HG03175 (cell line): ENCODE results near the gene NCKIPSD.

Experiments used
- ATAC-seq: cut with Tn5 transposase; IDR thresholded peaks from one replicate; pipeline ENCODE4 v1.9.1; 2021; ENCODE audit warnings: mild to moderate bottlenecking, moderate library complexity; ENCODE audit not compliant: unreplicated experiment

Gene NCKIPSD

GRCh38 chr3:48651771-48652170 is 33.9 kb downstream of the NCKIPSD start:
- no peak for ATAC-seq

DNA sequence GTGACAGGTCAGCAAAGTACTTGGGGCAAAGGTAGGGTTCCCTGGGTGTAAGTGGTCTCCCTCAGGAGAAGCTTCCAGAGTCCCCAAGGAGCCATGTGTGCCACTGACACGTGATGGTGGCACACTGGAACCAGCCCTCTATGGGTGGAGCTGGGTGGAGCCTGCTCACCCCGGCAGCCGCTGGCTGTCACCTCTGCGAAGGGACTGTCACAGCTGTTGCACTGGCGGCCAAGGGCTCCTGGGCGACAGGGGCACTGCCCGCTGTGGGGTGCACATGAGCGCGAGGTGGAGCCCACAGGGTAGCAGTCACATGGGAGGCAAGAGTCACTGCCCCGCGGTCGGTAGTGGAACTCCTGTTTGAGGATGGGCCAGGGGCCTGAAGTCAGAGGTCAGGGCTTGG is 35.0 kb downstream of the NCKIPSD start:
- ATAC-seq: no peak

DNA sequence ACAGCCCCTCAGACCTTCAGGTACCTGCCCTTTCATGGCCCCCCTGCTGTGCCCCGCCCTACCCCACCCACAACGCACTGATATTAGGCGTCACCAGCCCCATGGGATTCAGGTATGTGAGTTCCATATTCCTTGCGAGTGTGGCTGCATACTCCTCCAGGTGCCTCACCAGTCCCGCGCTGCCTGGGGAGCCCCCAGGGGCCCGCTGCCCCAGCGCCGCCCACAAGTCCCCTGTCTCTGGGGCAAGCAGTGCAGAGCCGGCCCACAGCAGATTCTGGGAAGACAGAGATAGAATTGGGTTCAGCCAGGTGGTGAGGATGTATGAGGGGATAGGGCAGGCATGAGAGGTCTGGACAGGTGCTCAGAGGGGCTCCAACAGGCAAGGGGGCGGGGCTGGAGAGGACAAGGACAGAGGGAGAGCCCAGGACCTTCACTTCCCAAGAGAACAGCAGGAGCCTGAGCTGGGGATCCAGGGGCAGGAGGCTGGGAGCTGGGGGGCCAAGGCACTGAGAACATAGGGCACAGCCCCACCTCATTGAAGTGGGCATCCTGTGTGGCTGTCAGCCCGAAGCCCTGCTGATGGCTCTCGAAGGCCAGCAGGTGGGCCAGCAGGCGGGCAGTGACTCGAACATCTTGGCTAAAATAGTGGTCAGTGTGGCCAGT is 37.4 kb downstream of the NCKIPSD start:
- no peak for ATAC-seq

DNA sequence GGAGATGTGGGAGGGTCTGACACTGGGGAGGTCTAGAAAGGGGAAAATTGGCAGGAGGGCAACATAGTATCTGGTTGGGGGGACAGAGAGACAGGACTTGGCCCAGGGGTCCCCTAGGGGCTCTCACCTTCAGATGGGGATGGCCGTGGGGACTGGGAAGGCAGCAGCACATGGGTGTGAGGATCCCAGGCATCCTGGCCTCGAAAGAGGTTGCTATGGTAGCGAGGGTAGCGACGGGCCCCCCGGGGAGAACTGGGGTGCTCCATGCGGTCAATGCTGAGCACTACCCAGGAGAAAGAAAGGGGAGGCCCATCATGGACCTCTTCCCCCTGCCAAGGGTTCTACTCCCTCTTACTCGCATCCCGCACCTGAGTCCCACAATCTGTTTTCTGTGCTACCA is 38.0 kb downstream of the NCKIPSD start:
- no peak for ATAC-seq

DNA sequence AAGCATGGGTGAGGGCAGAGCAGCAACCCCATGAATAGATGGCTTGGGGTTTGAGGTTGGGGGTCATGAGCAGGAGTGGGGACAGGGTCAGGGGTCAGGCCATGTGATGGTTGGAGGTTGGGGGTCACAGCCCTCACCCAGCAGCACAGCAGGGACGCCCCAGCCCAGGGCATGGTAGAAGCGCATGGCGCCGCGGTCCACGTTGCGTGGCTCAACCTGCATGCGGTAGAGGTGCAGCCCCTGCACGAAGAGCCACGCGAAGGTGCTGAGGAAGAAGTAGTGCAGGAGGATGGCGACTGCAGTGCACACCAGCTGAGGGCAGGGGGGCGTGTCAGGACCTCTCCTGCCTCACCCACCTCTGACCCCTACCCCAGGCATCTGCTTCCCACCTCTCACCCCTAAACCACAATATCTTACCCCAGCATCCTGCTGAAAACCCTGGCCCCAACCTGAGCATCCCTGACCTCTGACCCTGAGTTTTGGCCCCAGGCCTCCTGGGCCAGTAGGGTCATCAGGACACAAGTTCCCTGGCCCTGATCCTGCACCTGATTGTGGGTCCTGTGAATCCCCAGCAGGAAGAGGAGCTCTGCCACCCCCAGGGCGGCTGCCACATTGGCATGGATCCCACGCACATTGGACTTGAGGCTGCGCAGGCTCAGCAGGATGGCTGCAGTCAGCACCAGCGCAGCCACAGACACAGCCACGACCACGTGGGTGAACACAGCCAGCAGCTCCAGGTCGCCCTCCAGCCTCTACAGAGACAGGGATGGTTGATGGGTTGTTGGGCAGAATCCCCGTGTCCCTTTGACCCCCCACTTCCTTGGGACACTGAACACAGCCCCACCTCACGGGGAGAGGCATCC is 40.6 kb downstream of the NCKIPSD start:
- ATAC-seq: no peak

- ATAC-seq: no peak
Observed at GRCh38 chr3:48642605-48643004, 43.1 kb downstream of the NCKIPSD start.

DNA sequence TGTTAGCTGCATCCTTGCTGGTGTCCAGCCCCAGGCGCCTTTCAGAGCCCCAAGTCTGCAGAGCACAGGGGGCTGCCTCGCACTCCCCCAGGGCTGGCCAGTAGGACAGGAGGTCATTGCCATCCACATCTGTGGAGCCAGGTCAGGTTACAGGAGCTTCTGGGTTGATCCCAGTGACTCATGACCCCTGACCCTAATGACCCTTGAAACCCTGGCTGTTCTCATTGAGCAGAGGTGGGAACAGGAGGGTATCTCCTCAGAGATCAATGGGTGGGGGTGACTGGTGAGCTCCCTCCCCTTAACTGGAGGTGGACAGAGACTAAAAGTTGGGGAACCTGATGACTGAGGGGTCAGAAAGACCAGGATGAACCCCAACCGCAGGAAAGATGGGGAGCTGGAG is 44.3 kb downstream of the NCKIPSD start:
- no peak for ATAC-seq

DNA sequence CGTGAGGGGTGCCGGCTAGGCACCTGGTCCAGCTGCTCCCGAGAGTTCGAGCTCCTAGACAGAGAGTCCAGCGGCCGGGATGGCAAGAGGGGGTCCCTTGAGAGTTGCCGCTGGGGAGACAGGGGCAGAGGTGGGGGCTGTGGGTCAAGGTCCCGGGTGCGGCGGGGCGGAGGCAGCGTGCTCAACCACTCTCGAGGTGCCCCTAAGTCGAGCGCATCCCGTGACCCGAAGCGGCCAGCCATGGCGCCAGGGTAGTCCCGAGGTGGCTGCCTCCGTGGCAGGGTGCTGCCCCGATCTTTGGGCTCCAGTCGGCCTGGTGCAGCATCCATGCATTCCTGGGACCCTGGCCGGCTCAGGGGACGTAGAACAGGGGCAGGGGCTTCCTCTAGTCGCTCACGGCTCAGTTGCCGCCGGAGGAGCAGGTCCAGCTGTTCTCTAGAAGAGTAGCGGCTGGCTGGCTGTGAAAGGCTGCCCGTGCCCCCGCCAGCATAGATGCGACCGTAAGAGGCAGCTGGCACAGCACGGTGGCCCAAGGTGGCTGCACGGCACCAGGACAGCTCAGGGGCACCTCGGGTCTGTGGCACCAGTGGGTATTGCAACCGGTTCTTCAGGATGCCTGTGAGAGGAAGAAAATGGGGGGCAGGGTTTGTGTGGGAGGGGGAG is 45.6 kb downstream of the NCKIPSD start:
- ATAC-seq: no peak

DNA sequence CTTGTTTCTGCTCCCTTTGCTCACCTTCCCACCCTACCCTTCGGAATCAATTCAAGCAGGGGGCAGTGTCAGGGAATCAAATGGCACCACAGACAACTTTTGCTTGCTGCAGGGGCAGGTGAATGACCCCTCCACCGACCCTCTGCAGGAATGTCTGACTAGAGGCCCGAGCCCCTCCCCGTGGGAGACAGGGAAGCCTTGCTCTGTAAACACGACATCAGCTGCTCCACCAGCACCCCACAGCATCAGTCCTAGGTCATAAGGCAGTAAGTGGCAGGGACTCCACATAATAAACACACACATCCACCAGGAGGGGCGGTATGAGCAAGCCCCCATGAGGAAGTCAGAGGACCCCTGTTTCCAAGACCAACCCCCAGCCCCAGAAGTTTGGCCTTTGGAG is 48.4 kb downstream of the NCKIPSD start:
- no peak for ATAC-seq

DNA sequence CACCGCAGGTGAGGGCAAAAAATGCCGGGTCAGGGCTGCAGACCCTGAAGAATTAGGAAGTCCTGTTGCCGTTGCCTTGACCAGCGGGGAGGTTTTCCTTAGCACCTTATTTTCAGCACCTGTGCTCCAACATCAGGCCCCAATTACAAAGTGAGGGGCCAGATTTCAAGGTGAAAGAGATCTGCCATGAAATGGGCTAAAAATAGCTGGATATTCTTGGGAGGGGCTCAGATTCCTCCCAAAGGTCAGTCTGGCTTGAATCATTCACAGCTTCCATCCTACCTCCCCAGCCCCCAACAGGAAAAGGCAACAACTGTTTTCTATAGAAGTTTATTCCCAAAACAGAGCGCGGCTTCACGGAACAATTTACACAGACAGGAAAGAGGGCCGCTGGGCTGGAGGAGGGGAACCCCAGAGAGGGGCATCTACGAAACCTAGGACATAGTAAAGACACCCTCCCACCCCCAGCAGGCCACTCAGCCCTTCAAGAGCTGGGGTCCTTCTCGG is 49.5 kb downstream of the NCKIPSD start:
- no peak for ATAC-seq

DNA sequence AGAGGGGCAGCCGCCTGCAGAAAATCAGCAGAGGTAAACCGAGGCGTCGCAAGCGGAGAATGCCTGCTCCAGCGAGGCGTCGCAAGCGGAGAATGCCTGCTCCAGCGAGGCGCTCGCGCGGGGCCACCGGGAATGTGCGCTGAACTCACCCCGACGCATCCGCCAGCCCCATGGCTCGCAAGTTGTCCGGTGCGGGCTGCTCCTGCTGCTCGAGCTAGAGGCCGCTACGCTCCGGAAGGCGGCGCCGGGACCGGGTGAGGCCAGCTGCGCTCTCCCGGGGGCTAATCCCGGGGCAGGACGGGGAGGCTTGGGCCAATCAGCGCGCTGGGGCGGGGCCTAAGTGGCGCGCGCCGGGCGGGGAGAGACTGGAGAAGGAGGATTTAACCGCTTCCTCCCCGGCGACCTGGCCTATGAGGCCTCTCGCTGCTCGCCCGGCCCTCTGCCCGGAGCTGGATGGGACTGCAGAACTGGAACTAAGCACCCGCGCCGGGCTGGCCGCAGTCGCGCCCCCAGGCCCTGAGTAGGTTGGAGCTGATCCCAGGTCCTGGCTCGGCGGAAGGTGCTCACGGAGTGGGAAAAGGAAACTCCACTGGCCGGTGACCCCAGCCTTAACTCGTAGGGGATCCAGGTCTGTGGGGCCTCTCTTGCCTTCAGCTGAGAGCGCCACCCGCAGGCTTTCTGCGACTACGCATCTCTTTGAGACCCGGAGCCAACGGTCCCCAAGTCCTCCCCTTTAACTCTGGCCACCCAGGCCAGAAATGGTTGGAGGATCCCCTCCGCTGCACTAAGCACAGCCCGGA is 50.3 kb downstream of the NCKIPSD start, which contains the start of gene SLC26A6:
Gene SLC26A6, minus strand, starts transcription at position 240 of the 800 bp plus-strand sequence. Its CDS starts 68 bp downstream, at position 172.
- ATAC-seq: peak; percentile 90

- ATAC-seq: peak; percentile 18
Observed at GRCh38 chr3:48634661-48635221, 51.0 kb downstream of the NCKIPSD start.

DNA sequence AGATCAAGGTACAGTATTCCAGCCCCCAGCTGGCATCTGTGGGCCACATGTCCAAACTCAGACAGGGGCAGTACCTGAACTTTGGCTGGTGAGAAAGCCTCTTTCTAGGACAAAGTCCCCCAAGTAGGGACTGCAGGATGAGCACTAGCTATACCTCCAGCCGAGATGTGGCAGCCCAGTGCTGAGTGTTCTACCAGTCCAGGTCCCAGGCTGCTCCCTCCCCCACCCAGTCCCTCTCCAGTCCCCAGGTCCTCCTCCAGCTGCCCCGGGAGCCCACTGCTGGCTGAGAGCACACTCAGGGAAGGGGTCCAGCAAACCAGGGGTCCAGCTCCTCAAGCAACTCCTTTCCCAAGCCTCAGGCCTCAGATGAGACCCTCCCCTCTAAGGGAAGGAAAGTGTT is 52.0 kb downstream of the NCKIPSD start:
- ATAC-seq: no peak

DNA sequence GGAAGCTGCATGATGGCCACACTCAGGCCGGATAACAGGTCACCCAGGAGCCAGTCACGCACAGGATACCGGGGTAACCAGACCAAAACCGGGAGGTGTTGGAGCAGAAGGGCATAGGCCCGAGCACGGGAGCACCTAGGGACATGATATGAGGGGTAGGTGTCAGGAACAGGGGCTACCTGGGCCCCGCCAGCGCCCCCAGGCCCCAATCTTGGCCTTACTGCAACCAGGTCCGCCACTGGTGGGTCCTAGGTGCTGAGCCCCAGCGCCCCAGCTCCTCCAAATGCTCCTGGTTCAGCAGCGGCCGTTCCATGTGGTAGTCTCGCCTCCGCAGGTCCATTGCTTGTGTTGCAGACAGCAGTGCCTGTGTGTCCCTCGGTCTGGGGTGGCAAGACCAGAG is 52.5 kb downstream of the NCKIPSD start:
- no peak for ATAC-seq

DNA sequence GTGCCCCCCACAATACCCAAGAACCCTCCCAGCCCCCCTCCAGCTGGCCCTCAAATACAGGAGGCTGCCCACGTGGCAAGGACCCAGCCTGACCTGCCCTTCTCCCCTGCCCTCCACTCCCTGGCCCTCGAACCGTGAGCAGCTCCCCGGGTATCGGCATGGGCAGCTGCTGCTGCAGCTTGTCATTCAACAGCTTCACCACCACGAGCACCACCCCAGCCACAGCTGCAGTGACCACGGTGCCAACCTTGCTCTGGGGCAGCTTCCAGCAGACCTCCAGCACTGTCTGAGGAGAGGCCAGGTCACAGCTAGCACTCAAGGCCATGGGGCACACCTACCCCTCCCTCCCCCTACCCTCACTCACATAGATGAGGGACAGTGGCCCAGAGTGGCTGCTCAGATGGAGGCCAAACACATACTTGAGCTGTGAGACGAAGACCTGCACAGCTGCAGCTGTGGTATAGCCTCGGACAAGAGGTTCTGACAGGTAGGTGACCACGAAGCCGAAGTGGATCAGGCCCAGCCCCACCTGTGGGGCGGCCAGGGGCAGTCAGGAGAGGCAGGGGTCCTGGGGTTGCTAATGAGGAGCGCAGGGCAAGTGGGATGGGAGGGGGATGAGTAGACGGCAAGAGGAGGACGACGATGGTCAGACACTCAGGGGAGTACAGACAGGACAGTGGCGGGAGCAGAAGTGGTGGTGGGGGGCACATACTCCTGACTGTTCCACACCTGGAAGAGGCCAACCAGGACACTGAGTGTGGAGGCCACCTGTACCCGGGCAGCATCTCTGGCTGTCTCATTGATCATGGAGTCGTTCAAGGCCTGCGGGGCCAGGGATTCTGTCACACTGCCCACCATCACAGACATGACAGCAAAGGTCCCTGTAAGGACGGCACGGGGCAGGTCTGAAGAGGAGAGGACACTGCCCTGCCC is 53.9 kb downstream of the NCKIPSD start:
- ATAC-seq: no peak

- no peak for ATAC-seq
Observed at GRCh38 chr3:48630833-48631232, 54.9 kb downstream of the NCKIPSD start.

DNA sequence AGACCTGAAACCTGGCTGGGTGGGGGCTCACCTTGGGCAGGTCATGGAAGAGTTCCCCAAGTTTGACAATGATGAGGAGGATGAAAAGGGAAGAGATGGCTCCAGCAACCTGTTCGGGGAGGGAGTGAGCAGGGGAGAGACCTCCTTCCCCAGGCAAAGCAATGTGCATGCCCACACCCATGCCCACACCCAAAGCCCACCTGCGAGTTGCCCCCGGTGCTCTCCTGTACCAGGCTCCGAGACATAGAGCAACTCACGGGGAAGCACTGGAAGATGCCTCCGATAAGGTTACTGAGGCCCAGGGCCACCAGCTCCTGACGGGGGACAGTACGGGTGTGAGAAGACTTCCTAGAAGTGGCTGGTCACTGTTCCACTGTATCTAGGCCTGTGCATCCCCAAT is 55.3 kb downstream of the NCKIPSD start:
- no peak for ATAC-seq

DNA sequence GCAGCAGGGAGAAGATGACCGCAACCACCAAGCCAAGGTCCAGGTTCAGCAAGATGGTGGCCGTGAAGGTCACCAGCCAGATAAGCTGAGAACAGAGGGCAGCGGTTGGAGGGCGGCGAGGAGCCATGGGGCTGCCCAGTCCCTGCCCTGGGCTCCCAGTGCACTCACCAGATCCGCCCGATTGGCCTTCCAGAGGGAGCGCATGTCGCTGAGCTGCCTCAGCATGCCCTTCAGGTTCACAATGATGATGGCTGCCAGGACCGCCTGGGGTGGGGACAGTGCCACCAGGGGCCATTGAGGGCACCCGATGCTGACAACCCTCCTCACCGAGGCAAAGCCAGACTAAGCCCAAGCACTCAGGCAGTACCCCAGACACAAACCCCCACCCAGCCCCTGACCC is 55.8 kb downstream of the NCKIPSD start:
- ATAC-seq: no peak

DNA sequence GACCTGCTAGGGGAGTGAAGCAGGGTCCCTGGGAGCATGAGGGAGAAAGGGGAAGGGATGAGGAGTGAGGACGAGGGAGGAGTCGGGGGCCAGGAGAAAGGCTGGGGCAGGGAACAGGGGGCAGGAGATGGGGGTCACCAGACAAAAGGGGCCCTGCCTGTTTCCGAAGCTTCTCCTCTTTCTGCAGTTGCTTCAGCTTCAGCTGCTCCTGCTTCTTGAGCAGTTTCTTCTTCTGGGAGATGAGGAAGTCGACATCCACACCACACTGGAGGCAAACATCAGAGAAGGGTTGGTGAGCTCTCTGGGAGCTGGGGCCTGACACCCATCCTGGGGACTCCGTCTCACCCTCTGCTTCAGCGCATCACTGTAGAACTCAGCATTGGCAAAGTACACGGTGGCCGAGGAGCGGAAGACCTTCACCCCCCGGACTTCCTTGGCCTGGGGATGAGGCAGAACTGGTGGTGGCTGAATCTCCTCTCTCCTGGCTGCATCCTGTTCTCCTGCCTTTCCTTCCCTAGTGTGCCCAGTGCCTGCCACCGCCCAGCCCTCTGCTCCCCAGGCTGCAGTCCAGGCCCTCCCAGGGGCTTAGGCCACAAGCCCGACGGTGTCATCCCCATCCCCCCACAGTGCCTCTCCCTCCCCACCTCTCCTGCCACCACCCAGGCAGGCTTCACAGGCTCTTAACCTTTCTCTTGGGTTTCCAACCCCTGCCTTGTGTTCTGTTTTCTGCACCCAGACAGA is 57.3 kb downstream of the NCKIPSD start:
- ATAC-seq: no peak
